Left ventricle myocardium inferior (tissue), 1 donor: Measurements from ENCODE around the gene PIBF1. TPM values are rescaled to one million over a fixed set of nuclear protein-coding genes. Genes with fewer than 3 reads are reported as not detected.

Source experiments
- DNase-seq: peaks from one replicate; pipeline ENCODE4 v3.0.0-alpha.2; 2020
- H3K27ac ChIP-seq: fragments of 200-600 bp; replicated peaks from 2 replicates; pipeline ENCODE4 v1.8.0; 2021
- H3K27me3 ChIP-seq: fragments of 200-600 bp; 2 replicates; pipeline ENCODE4 v1.8.0; 2021; ENCODE audit warnings: low read depth
- H3K36me3 ChIP-seq: fragments of 200-600 bp; 2 replicates; pipeline ENCODE4 v1.8.0; 2021
- H3K4me1 ChIP-seq: fragments of 200-600 bp; 2 replicates; pipeline ENCODE4 v1.8.0; 2021
- H3K4me3 ChIP-seq: fragments of 200-600 bp; 2 replicates; pipeline ENCODE4 v1.8.0; 2021; ENCODE audit warnings: mild to moderate bottlenecking, moderate library complexity
- H3K9me3 ChIP-seq: fragments of 200-600 bp; replicated peaks from 2 replicates; pipeline ENCODE4 v1.8.0; 2021
- intact Hi-C: fragments of 100-400 bp; cut with micrococcal nuclease; formaldehyde crosslinking; loops from one replicate; pipeline ENCODE4 v1.11.0; 2022
- total RNA-seq: library from RNA; stranded (reverse); fragmentation: NEBNext Ultra II Directional; extraction: Animal tissue kit (Norgen Biotek cat#: 25700); gene quantifications from one replicate; pipeline ENCODE4 v1.2.1, GENCODE V29; 2021
- TF ChIP-seq, protein P1 (sequence below): fragments of 200-600 bp; IDR thresholded peaks from 2 replicates; pipeline ENCODE4 v1.8.0; 2021; ENCODE audit warnings: antibody characterized with exemption, mild to moderate bottlenecking, borderline replicate concordance
- donor health status: DM: no; HTN: yes; CAD: no; lungs with severe emphysema.

The PIBF1 gene
- total RNA-seq, 1 donor from 2014 or later = 10.8 TPM

DNA sequence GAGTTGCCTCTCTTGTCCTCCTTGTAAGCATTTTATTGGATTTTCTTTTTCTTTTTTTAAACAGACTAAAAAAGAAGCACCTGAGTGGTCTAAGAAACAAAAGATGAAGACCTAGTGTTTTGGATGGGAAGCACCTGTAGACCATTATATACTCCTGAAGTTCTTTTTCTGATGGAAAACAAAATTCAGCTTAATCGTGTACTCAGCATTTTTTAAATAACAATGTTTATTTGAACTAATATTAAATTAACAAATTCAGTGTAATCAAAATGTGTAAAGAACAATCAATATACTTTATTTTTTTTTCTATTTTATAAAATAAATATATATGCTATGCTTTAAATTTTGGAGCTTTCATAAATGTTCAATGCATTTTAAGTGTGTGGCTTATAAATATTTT is 233.9 kb downstream of the PIBF1 start:
- intact Hi-C loops = no loop called here

DNA sequence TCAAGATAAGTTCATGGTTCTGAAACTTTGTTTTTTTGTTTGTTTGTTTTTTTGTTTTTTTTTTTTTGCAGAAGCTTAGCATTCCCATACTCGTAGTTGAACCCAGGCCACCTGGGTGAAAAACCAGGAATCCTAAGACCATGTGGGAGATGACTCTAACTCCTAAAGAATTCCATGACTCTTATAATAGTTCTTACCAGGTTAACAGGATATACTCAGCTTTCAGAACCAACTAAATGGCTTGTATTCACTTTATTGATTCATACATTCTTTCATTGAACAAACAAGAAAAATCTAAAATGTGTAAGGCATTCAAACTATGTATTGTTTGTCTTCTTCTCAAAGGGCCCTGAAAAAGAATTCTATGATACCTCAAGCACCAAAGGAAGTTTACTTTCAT is 236.4 kb downstream of the PIBF1 start:
- no peaks in the 10 kb centered on the region for H3K27me3 ChIP-seq
- H3K27ac ChIP-seq = no peak overlapping the region
- no peaks in the 10 kb centered on the region for H3K9me3 ChIP-seq
- peaks cover 25% of the 10 kb centered on the region for H3K36me3 ChIP-seq
- no peak overlapping the region for H3K4me3 ChIP-seq
- intact Hi-C loops = no loop called here
- TF ChIP-seq, protein P1, sequence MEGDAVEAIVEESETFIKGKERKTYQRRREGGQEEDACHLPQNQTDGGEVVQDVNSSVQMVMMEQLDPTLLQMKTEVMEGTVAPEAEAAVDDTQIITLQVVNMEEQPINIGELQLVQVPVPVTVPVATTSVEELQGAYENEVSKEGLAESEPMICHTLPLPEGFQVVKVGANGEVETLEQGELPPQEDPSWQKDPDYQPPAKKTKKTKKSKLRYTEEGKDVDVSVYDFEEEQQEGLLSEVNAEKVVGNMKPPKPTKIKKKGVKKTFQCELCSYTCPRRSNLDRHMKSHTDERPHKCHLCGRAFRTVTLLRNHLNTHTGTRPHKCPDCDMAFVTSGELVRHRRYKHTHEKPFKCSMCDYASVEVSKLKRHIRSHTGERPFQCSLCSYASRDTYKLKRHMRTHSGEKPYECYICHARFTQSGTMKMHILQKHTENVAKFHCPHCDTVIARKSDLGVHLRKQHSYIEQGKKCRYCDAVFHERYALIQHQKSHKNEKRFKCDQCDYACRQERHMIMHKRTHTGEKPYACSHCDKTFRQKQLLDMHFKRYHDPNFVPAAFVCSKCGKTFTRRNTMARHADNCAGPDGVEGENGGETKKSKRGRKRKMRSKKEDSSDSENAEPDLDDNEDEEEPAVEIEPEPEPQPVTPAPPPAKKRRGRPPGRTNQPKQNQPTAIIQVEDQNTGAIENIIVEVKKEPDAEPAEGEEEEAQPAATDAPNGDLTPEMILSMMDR = no peak
- H3K4me1 ChIP-seq = no peaks in the 10 kb centered on the region
- no peak for DNase-seq

More for the DNA sequence above, 233.9 kb downstream of the PIBF1 start:
- peaks cover 25% of the 10 kb centered on the region for H3K36me3 ChIP-seq
- no peaks in the 10 kb centered on the region for H3K27me3 ChIP-seq
- H3K27ac ChIP-seq = no peak overlapping the region
- no peaks in the 10 kb centered on the region for H3K4me1 ChIP-seq
- no peak for DNase-seq
- H3K4me3 ChIP-seq = no peak overlapping the region
- no peaks in the 10 kb centered on the region for H3K9me3 ChIP-seq
- TF ChIP-seq, protein P1 = no peak

DNA sequence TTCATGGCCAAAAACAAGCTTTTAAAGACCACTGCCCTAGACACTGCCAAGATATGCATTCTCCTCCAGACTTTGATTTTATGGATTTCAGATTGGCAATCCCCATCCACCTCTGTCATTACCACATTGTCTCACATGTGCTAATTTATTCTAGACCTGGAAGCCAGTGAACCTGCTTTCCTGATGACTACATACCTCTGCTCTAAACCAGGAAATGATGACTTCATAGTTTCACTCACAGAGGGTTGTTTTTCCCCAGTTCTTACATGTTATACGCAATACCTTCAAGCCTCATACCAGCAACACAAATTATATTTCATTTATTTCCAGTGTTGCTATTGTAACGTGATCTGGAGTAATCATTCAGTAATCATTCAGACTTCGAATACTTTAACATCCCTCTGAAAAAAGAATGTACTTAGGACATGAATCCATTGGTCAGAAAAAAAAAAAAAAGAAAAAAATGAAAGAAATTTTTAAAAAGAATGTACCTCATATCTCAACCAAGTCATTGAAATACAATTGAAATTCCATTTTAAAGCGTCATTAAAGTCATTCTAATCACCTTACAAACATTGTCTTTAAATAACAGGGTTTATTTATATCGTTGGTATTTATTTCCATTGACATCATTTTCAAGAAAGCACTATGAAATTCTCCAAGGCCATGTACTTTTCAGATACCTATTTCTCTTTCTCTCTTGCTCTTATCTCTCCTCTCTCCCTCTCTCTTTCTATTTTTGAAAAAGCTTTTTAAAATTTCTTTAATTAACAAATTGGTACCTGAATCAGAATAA is 243.5 kb downstream of the PIBF1 start:
- Histone ChIP-seq H3K4me1 (peaks cover 13% of the 10 kb centered on the region), H3K9me3 (no peaks in the 10 kb centered on the region), H3K27me3 (no peaks in the 10 kb centered on the region), H3K4me3 (no peak overlapping the region), H3K27ac (no peak overlapping the region), H3K36me3 (no peaks in the 10 kb centered on the region)
- intact Hi-C loops = no loop called here
- TF ChIP-seq, protein P1 = no peak
- no peak for DNase-seq

DNA sequence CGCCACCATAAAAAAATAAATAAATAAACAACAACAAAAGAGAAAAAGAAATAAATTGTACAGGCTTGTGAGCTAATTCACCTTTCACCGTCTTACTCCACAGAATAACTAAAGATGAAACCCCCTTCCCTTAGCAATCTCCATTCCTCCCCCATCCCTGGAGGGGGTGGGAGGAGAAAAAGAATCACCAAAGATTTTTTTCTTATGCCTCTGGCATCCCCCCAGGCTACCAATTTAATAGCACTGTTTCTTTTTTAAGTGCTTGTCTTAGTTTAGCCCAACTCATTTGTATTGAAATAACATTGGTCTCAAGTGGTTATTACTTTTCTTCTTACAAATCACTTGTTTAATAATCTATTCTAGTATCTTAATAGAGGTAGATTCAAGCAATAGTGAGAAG is 253.0 kb downstream of the PIBF1 start:
- TF ChIP-seq, protein P1 = no peak
- intact Hi-C loops = no loop called here

DNA sequence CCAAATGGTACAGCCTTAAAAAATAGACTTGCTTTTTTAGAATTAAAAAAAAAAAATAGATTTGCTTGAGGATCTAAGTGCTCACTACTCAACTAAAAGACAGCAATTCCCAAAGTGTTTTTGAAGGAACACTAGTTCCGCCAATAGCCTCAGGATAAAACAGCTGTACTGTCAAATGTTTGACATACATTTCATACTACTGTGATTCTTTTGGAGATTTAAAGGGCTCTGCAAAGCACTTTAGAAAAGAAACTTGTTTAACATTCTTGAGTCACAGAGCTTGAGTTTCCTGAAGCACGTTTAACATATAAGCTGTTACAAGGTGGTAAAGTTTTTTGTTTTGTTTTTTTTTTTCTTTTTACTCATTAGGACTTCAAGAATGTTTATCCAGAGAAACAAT is 253.7 kb downstream of the PIBF1 start:
- TF ChIP-seq, protein P1 = no peak
- no peaks in the 10 kb centered on the region for H3K4me1 ChIP-seq
- no peak overlapping the region for H3K27ac ChIP-seq
- H3K36me3 ChIP-seq = no peaks in the 10 kb centered on the region
- intact Hi-C loops = no loop called here
- no peaks in the 10 kb centered on the region for H3K27me3 ChIP-seq
- no peak for DNase-seq
- H3K4me3 ChIP-seq = no peak overlapping the region
- no peaks in the 10 kb centered on the region for H3K9me3 ChIP-seq

More for the DNA sequence above, 253.0 kb downstream of the PIBF1 start:
- no peaks in the 10 kb centered on the region for H3K4me1 ChIP-seq
- no peaks in the 10 kb centered on the region for H3K27me3 ChIP-seq
- no peaks in the 10 kb centered on the region for H3K36me3 ChIP-seq
- no peak for DNase-seq
- no peaks in the 10 kb centered on the region for H3K9me3 ChIP-seq
- no peak overlapping the region for H3K4me3 ChIP-seq
- no peak overlapping the region for H3K27ac ChIP-seq
